Middle frontal gyrus (tissue), 1 donor: ENCODE data around the gene ZNF592.
"Not testable (repeated sequence)": the region's sequence is repeated elsewhere in the genome, so short reads cannot be mapped to it uniquely, and the experiment has no call there.

Experiments used
- DNase-seq: peaks from one replicate; pipeline ENCODE4 v3.0.0-alpha.2; 2015; ENCODE audit warnings: low spot score; ENCODE audit errors: extremely low spot score

The ZNF592 gene

DNA sequence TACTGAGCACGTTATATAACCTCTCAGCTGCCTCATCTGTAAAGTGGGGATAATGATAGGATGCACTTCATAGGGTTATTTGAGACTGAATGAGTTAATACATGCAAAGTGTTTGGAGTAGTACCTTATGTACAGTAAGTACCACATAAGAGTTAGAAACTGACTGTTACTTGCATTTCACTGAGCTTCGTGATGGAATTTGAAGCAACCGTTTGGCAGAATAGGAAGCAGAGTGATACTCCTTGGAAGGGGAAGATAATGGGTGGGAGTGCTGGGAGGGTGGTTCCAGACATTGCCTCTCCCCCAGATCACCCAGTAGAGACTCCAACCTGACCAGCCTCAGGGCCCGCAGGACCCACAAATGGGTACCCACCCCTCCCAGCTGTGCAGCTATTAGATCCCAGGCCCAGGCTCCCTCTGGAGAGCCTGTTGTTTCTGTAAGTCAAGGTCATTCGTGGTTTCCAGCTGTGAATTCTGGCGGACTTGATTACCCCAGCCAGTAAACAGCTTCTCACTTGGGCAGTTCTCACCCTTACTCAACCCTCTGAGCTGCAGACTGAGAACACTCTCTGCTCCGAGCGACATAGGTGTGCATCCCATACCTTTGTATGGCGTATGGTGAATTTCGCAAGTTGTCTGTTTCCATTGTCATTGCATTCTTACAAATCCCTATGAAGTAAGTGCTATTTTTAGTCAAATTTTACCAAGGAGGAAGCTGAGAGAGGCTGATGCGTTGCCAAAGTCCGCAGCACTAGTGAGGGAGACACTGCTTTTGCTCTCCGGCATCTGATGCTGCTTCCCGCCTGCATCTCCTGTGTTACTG, 79.9 kb downstream of the ZNF592 start:
- DNase-seq: no peak

- no peak for DNase-seq
Measured at GRCh38 chr15:84829428-84829827, 81.0 kb downstream of the ZNF592 start.

GRCh38 chr15:84830036-84830435, 81.6 kb downstream of the ZNF592 start:
- DNase-seq: no peak

DNA sequence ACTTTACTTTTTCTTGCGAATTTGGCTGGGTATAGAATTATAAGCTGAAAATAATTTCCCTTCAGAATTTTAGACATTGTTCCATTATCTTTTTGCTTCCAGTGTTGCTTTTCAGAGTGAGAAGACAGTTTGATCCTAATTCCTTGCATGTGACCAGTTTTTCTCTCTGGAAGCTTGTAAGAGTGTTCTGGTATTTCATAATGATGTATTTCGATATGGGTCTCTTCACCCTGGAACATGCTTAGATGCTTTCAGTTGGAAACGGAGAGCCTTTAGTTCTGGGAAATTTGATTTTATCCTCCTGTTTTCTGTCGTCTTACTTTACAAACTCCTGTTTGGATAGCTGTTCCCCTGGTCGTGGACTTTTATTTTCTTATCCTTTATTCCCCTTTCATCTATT, 82.6 kb downstream of the ZNF592 start:
- no peak for DNase-seq

DNA sequence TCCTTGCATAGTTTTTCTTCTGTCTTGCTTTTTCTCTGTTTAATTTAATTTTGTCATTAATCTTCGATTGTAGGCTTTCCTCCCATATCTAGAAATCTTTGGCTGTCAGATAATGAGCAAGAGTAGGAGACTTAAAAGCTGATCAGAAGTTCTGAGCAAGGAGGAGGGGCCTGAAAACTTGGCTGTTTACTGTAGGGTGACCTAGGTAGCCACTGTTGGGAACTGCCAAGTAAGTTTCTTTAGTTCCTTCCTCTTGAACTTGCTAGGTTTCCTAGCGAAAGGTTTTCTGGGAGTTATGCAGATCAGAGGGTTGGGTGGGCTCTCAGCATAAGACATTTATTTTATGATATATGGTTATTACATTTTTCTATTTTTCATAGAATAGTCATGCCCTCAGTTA, 83.2 kb downstream of the ZNF592 start:
- DNase-seq: no peak

DNA sequence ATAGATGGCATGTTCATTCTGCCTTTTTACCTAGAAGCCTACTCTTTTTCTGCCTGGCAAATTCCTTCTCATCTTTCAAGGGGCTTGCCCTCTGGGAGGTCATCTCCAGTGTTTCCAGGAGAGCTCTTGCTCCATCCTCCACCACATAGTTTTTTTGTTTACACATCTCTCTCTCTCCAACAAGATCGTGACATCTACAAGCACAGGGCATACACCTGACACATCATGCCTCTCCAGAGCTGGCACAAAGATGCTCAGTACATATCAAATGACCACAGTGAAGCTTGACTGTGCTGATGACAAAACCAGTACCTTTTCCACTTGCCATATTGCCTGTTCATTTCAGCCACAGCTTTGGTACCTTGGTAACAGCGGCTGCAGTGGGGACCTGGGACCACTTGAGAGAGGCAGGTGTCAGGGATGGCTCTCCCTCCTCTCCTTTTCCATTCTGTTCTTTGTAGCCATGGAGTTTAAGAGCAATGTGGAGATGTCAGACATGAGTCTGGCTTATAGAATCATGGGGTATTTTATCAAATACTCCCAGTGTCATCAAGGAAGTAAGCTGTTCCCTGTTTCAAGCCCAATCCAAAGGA, 84.2 kb downstream of the ZNF592 start:
- DNase-seq: no peak

DNA sequence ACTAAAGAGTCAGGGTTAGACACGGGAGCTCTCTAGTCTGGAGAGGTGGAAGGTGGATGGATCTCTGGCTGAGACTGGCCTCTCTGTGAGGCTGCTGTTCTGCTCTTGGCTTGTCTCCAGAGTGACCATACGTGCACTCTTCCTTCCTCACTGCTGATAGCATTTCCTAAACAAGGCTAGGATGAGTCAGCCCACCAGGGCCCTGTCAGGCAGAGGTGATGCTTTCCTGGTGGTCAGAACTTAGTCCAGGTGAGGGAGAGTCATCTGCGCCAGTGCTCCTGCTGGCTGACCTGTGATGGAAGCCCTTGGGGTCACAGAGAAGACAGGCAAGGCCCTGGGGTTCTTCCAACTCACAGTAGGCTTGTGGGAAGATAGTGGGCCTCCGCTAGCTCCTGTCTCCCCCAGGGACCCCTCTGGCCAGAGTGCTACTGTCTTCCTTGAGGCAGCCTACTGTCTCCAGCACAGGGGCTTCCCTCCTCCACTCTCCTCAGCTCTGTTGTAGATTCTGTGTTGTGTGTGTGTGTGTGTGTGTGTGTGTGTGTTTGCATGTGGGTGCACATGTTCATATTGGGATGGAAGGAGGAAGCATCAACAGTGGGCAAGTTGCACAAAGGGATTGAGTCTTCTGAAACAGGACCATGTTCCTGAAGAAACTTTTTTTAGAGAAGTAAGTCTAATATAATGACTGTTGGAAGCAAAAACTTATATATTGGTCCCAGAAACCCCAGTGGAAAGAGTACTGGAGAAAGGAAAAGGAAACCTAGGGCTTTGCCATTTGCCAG, 85.2 kb downstream of the ZNF592 start:
- DNase-seq: no peak

- no peak for DNase-seq
Measured at GRCh38 chr15:84834229-84834955, 86.0 kb downstream of the ZNF592 start.

GRCh38 chr15:84834969-84835368, 86.6 kb downstream of the ZNF592 start:
- no peak for DNase-seq

DNA sequence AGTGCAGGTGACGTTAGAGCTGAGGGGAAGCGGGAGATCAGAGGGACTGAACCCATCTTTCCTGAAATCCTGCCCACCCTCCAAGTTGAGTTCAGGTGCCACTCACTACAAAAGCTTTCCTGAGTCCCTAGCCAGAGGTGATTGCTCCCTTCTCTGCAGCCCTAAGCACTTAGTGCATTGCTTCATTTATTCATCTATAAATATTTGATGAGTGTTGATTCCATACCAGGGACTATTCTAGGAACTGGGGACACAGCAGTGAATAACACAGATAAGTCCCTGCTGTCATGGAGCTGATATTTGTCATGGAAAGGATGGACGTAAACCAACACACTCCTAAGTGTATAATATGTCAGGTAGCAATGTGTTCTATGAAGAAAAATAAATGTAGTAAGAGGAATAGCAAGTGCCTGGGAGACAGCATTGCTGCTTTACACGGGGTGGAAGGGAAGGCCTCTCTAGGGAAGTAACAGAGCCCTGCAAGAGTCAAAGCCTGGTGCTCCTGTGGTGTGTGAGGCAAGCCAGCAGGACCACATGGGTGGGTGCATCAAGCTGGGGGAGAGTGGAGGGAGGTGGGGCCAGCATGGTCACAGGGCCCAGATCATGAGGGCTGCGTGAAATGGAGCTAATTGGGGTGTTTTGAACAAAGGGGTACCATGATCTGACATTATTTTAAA, 87.4 kb downstream of the ZNF592 start:
- DNase-seq: no peak

DNA sequence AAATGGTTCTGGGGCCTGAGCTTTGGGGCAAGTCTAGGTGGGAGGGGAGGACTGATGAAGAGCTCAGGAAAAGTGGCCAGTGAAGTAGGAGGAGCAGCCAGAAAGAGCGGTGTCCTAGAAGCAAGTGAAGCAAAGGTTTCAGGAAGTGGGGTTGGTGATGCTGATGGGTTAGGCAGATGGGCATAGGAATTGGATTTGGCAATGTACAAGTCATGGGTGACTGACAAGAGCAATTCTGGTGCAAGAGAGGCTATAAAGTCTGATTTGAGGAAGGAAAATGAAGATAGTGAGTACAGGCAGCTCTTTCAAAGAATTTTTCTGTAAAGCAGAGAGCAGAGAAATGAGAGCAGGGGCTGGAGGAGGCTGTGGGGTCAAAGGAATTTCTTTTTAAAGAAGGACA, 88.5 kb downstream of the ZNF592 start:
- no peak for DNase-seq

- no peak for DNase-seq
Measured at GRCh38 chr15:84839714-84840113, 91.3 kb downstream of the ZNF592 start.

- no peak for DNase-seq
Measured at GRCh38 chr15:84840255-84840654, 91.9 kb downstream of the ZNF592 start.

GRCh38 chr15:84840741-84841429, 92.5 kb downstream of the ZNF592 start:
- no peak for DNase-seq

DNA sequence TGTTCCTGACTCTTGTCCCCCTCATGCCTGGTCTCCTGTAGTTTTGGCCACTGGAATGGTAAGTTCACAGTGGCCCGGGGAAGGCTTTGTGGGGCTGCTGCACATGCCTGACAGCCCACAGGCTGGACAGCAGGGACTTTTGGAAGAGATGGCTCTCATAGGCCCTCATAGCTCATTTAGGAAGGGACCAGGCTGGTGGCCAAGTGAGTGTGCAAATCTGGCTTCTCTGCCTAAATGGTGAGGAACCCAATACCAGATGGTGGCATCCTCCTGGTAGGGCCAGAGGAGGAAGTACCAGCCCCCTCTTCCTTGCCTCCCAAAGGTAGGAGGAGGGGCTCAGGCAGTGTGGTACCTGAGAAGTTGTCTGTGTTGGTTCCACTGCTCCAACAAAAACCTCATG, 94.4 kb downstream of the ZNF592 start:
- no peak for DNase-seq

- no peak for DNase-seq
Measured at GRCh38 chr15:84844964-84845363, 96.6 kb downstream of the ZNF592 start.

GRCh38 chr15:84845631-84846030, 97.2 kb downstream of the ZNF592 start:
- DNase-seq: not testable (repeated sequence)

GRCh38 chr15:84846269-84846668, 97.9 kb downstream of the ZNF592 start:
- DNase-seq: no peak

DNA sequence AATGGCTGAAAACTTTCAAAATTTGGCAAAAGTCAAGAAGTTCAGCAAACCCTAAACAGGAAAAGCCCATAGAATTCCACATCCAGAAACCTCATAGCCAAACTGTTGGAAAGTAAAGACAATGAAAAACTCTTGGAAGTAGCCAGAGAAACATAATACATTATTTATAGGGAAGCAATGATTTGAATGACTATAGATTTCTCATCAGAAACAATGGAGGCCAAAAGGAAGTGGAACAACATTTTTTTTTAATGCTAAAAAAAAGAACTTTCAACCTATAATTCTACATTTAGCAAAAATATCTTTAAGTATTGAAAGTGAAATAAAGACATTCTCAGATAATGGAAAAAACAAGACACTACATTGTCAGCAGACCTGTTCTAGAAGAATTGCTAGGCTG, 99.0 kb downstream of the ZNF592 start:
- no peak for DNase-seq

GRCh38 chr15:84852212-84852611, 103.8 kb downstream of the ZNF592 start:
- DNase-seq: no peak
